CD14-positive monocyte (primary cell): ENCODE measurements around the gene GOT2. TPM values are rescaled to one million over a fixed set of nuclear protein-coding genes. Genes with fewer than 3 reads are reported as not detected.
"Not testable (repeated sequence)": the region's sequence is repeated elsewhere in the genome, so short reads cannot be mapped to it uniquely, and the experiment has no call there.

Experiments
- DNase-seq, 3 donors: peaks; one replicate each; pipeline ENCODE4 v3.0.0-alpha.2; 2011 to 2022
- H2AFZ ChIP-seq: 2 replicates; pipeline ENCODE4 v1.6.0; 2012; ENCODE audit warnings: mild to moderate bottlenecking, low read depth, low read length, inconsistent platforms; ENCODE audit not compliant: insufficient read depth, poor library complexity, severe bottlenecking
- H3K27ac ChIP-seq, 2 donors: 1 replicate in 1 of 2; 2 replicates in 1 of 2; pipeline ENCODE4 v1.5.1; 2012 to 2013; ENCODE audit warnings: low read length in 2 of 2, control low read depth in 1 of 2, inconsistent platforms in 1 of 2, low read depth in 1 of 2, mild to moderate bottlenecking in 1 of 2
- H3K27me3 ChIP-seq, 2 donors: one replicate each; pipeline versions ENCODE4 v1.6.0 to v1.6.1; 2011 to 2013; ENCODE audit warnings: low read length in 2 of 2; ENCODE audit not compliant: control insufficient read depth in 2 of 2, insufficient read depth in 2 of 2
- H3K36me3 ChIP-seq, 2 donors: replicated peaks in 1 of 2; 1 replicate in 1 of 2; 2 replicates in 1 of 2; pipeline versions ENCODE4 v1.5.1 to v1.6.1; 2012 to 2013; ENCODE audit warnings: low read length in 2 of 2, control low read depth in 1 of 2, inconsistent platforms in 1 of 2, mild to moderate bottlenecking in 1 of 2; ENCODE audit not compliant: insufficient read depth in 2 of 2, control insufficient read depth in 1 of 2
- H3K4me1 ChIP-seq, 2 donors: 1 replicate in 1 of 2; 2 replicates in 1 of 2; pipeline versions ENCODE4 v1.5.1 to v1.6.1; 2012 to 2013; ENCODE audit warnings: low read length in 2 of 2, control low read depth in 1 of 2, inconsistent platforms in 1 of 2, mild to moderate bottlenecking in 1 of 2, moderate library complexity in 1 of 2; ENCODE audit not compliant: insufficient read depth in 2 of 2, control insufficient read depth in 1 of 2
- H3K4me2 ChIP-seq: replicated peaks from 2 replicates; pipeline ENCODE3; 2012; ENCODE audit warnings: low read length, moderate library complexity, mild to moderate bottlenecking; ENCODE audit not compliant: poor library complexity, severe bottlenecking; ENCODE audit errors: extremely low read depth
- H3K4me3 ChIP-seq, 3 experiments: fragments of 200-600 bp in 1 of 3; sonication (generic) in 1 of 3; replicated peaks in 1 of 3; 1 replicate in 2 of 3; 2 replicates in 1 of 3; pipeline ENCODE4 v1.5.1; 2011 to 2013; ENCODE audit warnings: low read length in 3 of 3, mild to moderate bottlenecking in 3 of 3, control low read depth in 2 of 3, low read depth in 2 of 3, inconsistent platforms in 1 of 3, moderate library complexity in 1 of 3
- H3K79me2 ChIP-seq: 2 replicates; pipeline ENCODE4 v1.6.0; 2012; ENCODE audit warnings: mild to moderate bottlenecking, control low read depth, inconsistent platforms, low read length, moderate library complexity; ENCODE audit not compliant: insufficient read depth
- H3K9ac ChIP-seq: 2 replicates; pipeline ENCODE4 v1.6.0; 2017; ENCODE audit warnings: low read length, mild to moderate bottlenecking; ENCODE audit not compliant: insufficient read depth, poor library complexity, severe bottlenecking
- H3K9me3 ChIP-seq, 2 donors: replicated peaks in 1 of 2; 1 replicate in 1 of 2; 2 replicates in 1 of 2; pipeline versions ENCODE4 v1.5.1 to v1.6.1; 2012 to 2013; ENCODE audit warnings: low read length in 2 of 2, control low read depth in 1 of 2; ENCODE audit not compliant: control insufficient read depth in 1 of 2, insufficient read depth in 1 of 2
- H4K20me1 ChIP-seq: 2 replicates; pipeline ENCODE4 v1.6.0; 2012; ENCODE audit warnings: mild to moderate bottlenecking, low read length, control low read depth, moderate library complexity; ENCODE audit not compliant: insufficient read depth
- H3K27ac Mint-ChIP-seq, 7 donors: one replicate each; pipeline ENCODE4 v1.8.0; 2020; ENCODE audit warnings: mild to moderate bottlenecking in 7 of 7, mixed read lengths in 7 of 7, moderate library complexity in 6 of 7, inconsistent platforms in 2 of 7
- H3K27me3 Mint-ChIP-seq, 3 donors: one replicate each; pipeline ENCODE4 v1.8.0; 2021 to 2022; ENCODE audit warnings: low read depth in 3 of 3, mild to moderate bottlenecking in 3 of 3, mixed read lengths in 3 of 3, moderate library complexity in 3 of 3, inconsistent platforms in 1 of 3
- H3K36me3 Mint-ChIP-seq, 2 donors: one replicate each; pipeline ENCODE4 v1.8.0; 2020; ENCODE audit warnings: mixed read lengths in 2 of 2, inconsistent platforms in 1 of 2, mild to moderate bottlenecking in 1 of 2
- H3K4me1 Mint-ChIP-seq: one replicate; pipeline ENCODE4 v1.8.0; 2020; ENCODE audit warnings: mild to moderate bottlenecking, mixed read lengths
- H3K4me3 Mint-ChIP-seq, 2 donors: one replicate each; pipeline ENCODE4 v1.8.0; 2020; ENCODE audit warnings: mild to moderate bottlenecking in 2 of 2, mixed read lengths in 2 of 2, moderate library complexity in 1 of 2
- H3K9me3 Mint-ChIP-seq, 7 donors: one replicate each; pipeline ENCODE4 v1.8.0; 2020 to 2022; ENCODE audit warnings: mixed read lengths in 7 of 7, mild to moderate bottlenecking in 6 of 7, moderate library complexity in 6 of 7, inconsistent platforms in 2 of 7
- CTCF ChIP-seq: fragments of 200-600 bp; IDR thresholded peaks from one replicate; pipeline ENCODE4 v1.8.0; 2022; ENCODE audit warnings: antibody characterized with exemption, mild to moderate bottlenecking
- WGBS: methylation state at CpG from one replicate; pipeline ENCODE4 v1.1.5; 2013; ENCODE audit warnings: missing lambda C conversion rate; ENCODE audit not compliant: insufficient coverage; 5-methylcytosine and 5-hydroxymethylcytosine counted together
- intact Hi-C, 2 donors: fragments of 100-400 bp; cut with micrococcal nuclease; formaldehyde crosslinking; loops; one replicate each; pipeline versions ENCODE4 v1.15.0 to v1.15.1; 2023
- polyA plus RNA-seq, 3 donors: library from polyadenylated mRNA; depleted of rRNA in 1 of 3; unstranded in 2 of 3; stranded (reverse) in 1 of 3; fragments of 300-500 nt in 2 of 3; fragments of >200 nt in 1 of 3; fragmentation: Illumina TruSeq in 2 of 3; gene quantifications; 1 replicate in 2 of 3; 2 replicates in 1 of 3; pipeline ENCODE4 v1.2.3, GENCODE V29; 2012 to 2021

The GOT2 gene
- polyA plus RNA-seq, 3 donors = 14.9 to 35.8 (median 30.1) TPM

GRCh38 chr16:58665200-58665599 lies 68.9 kb downstream of the GOT2 start:
- Mint-ChIP-seq H3K27ac (no peak overlapping the region), H3K4me1 (no peaks in the 10 kb centered on the region), H3K4me3 (no peak overlapping the region), H3K36me3 (peaks cover 19 to 35% of the 10 kb centered on the region in 2 donors), H3K27me3 (peaks cover 0 to 3% (median 2%) of the 10 kb centered on the region in 3 donors), H3K9me3 (no peaks in the 10 kb centered on the region)
- no peak for DNase-seq
- Histone ChIP-seq H3K4me1 (no peaks in the 10 kb centered on the region), H2AFZ (no peak overlapping the region), H4K20me1 (no peaks in the 10 kb centered on the region), H3K27me3 (no peaks in the 10 kb centered on the region), H3K79me2 (no peaks in the 10 kb centered on the region), H3K9ac (no peak overlapping the region), H3K9me3 (no peaks in the 10 kb centered on the region), H3K27ac (no peak overlapping the region), H3K4me3 (no peak overlapping the region), H3K4me2 (no peak overlapping the region), H3K36me3 (peaks cover 12 to 23% of the 10 kb centered on the region in 2 donors)
- TF ChIP-seq CTCF = no peak
- intact Hi-C loops = loop anchor here in 1 of 2 donors (10.0 kb wide), 1 partner anchor 150 kb away; the partner anchor contains the start of gene SETD6
- WGBS = 88% methylated on average over 4 of the region's 8 CpGs

DNA sequence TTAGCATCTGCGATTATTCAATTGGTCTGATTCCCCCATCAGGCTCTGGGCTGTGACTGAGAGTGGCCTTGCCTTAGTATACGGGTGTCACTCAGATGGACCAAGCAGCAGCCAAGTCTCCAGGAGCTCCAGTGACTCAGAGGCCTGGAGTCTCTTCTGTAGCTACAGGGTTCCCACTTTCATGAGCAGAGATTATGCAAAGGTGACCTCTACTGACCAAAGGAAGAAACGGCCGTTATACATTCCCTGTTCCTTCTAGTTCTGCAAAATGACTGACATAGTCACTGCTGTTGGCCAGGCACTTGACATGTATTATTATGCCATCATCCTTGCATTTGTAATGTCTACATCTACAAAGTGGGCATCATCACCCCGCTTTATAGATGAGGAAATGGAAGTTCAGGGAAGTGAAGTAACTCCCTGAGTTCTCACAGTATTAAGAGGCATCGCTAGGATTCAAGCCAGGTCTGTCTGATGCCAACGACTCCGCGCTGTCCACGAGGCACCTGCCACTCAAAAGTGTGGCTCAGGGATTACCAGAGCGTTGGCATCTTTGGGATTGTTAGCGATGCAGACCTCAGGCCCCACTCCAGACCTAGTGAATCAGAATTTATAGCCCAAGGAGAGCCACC lies 72.8 kb downstream of the GOT2 start:
- H3K9me3 ChIP-seq = peaks cover 0 to 3% of the 10 kb centered on the region in 2 donors
- H3K4me3 Mint-ChIP-seq = no peak overlapping the region
- peaks cover 0 to 4% (median 0%) of the 10 kb centered on the region in 7 donors for H3K9me3 Mint-ChIP-seq
- no peaks in the 10 kb centered on the region for H3K79me2 ChIP-seq
- no peaks in the 10 kb centered on the region for H3K4me1 Mint-ChIP-seq
- no peak overlapping the region for H3K9ac ChIP-seq
- 57% methylated on average over 9 of the region's 12 CpGs for WGBS
- no peak overlapping the region for H3K27ac ChIP-seq
- DNase-seq = peak; percentile 70 to 84 (median 81)
- peak; percentile 64 for TF ChIP-seq CTCF
- H3K36me3 ChIP-seq = no peaks in the 10 kb centered on the region
- no peak overlapping the region for H3K4me3 ChIP-seq
- H3K27me3 Mint-ChIP-seq = peaks cover 0 to 6% (median 5%) of the 10 kb centered on the region in 3 donors
- peaks cover 2% of the 10 kb centered on the region in 2 donors for H3K36me3 Mint-ChIP-seq
- H3K27ac Mint-ChIP-seq = no peak overlapping the region
- no peak overlapping the region for H3K4me2 ChIP-seq
- no peak overlapping the region for H2AFZ ChIP-seq
- H3K4me1 ChIP-seq = no peaks in the 10 kb centered on the region
- intact Hi-C loops = loop anchor here (2.0 to 10.0 kb wide), 2 partner anchors 147 kb away; partner anchors contain the start of gene SETD6 (in 2 of the 2)
- H4K20me1 ChIP-seq = no peaks in the 10 kb centered on the region
- H3K27me3 ChIP-seq = no peaks in the 10 kb centered on the region

GRCh38 chr16:58659911-58660310 lies 74.2 kb downstream of the GOT2 start:
- not testable (repeated sequence) for H3K27me3 ChIP-seq, H3K9me3 Mint-ChIP-seq, H3K36me3 ChIP-seq, H3K36me3 Mint-ChIP-seq, H3K4me2 ChIP-seq, H3K9ac ChIP-seq, H3K27ac ChIP-seq, H3K4me1 Mint-ChIP-seq, H3K4me3 Mint-ChIP-seq, H3K27me3 Mint-ChIP-seq, H3K27ac Mint-ChIP-seq, H3K4me1 ChIP-seq, H3K4me3 ChIP-seq, H2AFZ ChIP-seq, H3K79me2 ChIP-seq, H3K9me3 ChIP-seq, DNase-seq, H4K20me1 ChIP-seq
- WGBS = 100% methylated on average over 8 of the region's 11 CpGs
- intact Hi-C loops = loop anchor here (2.0 to 10.0 kb wide), 2 partner anchors 145 kb away; partner anchors contain the start of gene SETD6 (in 2 of the 2)
